Liver (tissue), 9 donors: ENCODE measurements around the gene PLCB3. TPM values are rescaled to one million over a fixed set of nuclear protein-coding genes. Genes with fewer than 3 reads are reported as not detected.

ENCODE experiments used
- DNase-seq: peaks from one replicate; pipeline ENCODE4 v3.0.0-alpha.2; 2017; ENCODE audit warnings: low spot score
- H3K27ac ChIP-seq, 2 donors: one replicate each; pipeline ENCODE4 v1.7.0; 2013; ENCODE audit warnings: inconsistent platforms in 2 of 2, low read length in 2 of 2, control low read depth in 1 of 2, low read depth in 1 of 2, mild to moderate bottlenecking in 1 of 2
- H3K27me3 ChIP-seq, 4 donors: one replicate each; pipeline versions ENCODE4 v1.6.1 to v1.7.0; 2013; ENCODE audit warnings: low read length in 3 of 4, inconsistent platforms in 1 of 4, mild to moderate bottlenecking in 1 of 4, moderate library complexity in 1 of 4; ENCODE audit not compliant: control insufficient read depth in 4 of 4, insufficient read depth in 4 of 4
- H3K36me3 ChIP-seq, 4 donors: one replicate each; pipeline versions ENCODE4 v1.6.1 to v1.7.0; 2013; ENCODE audit warnings: low read length in 3 of 4, mild to moderate bottlenecking in 3 of 4, low read depth in 1 of 4, moderate library complexity in 1 of 4; ENCODE audit not compliant: control insufficient read depth in 4 of 4, insufficient read depth in 3 of 4
- H3K4me1 ChIP-seq, 4 donors: one replicate each; pipeline versions ENCODE4 v1.6.1 to v1.7.0; 2013; ENCODE audit warnings: low read length in 3 of 4, mild to moderate bottlenecking in 3 of 4, moderate library complexity in 1 of 4; ENCODE audit not compliant: control insufficient read depth in 4 of 4, insufficient read depth in 4 of 4
- H3K4me3 ChIP-seq, 3 donors: one replicate each; pipeline versions ENCODE4 v1.6.1 to v1.7.0; 2013; ENCODE audit warnings: low read length in 3 of 3, control low read depth in 1 of 3, low read depth in 1 of 3, mild to moderate bottlenecking in 1 of 3
- H3K9ac ChIP-seq, 2 donors: one replicate each; pipeline ENCODE4 v1.7.0; 2013; ENCODE audit warnings: low read length in 2 of 2, mild to moderate bottlenecking in 2 of 2, moderate library complexity in 2 of 2, control low read depth in 1 of 2, low read depth in 1 of 2
- H3K9me3 ChIP-seq, 4 donors: one replicate each; pipeline versions ENCODE4 v1.6.1 to v1.7.0; 2013; ENCODE audit warnings: low read length in 3 of 4; ENCODE audit not compliant: control insufficient read depth in 4 of 4
- FOXA1 ChIP-seq: IDR thresholded peaks from 2 replicates; pipeline ENCODE4 v1.6.1; 2016; ENCODE audit warnings: antibody characterized with exemption
- FOXA2 ChIP-seq: IDR thresholded peaks from 2 replicates; pipeline ENCODE4 v1.6.1; 2016; ENCODE audit warnings: antibody characterized with exemption
- GABPA ChIP-seq, 2 donors: IDR thresholded peaks in 1 of 2; conservative IDR thresholded peaks in 1 of 2; 2 replicates each; pipeline ENCODE4 v1.6.1; 2016; ENCODE audit warnings: antibody characterized with exemption in 2 of 2, mild to moderate bottlenecking in 1 of 2, moderate library complexity in 1 of 2
- HNF4G ChIP-seq: IDR thresholded peaks from 2 replicates; pipeline ENCODE4 v1.6.1; 2016; ENCODE audit warnings: antibody characterized with exemption
- JUND ChIP-seq, 2 donors: IDR thresholded peaks; 2 replicates each; pipeline ENCODE4 v1.6.1; 2016; ENCODE audit warnings: antibody characterized with exemption in 2 of 2
- NR2F2 ChIP-seq: IDR thresholded peaks from 2 replicates; pipeline ENCODE4 v1.6.1; 2016; ENCODE audit warnings: antibody characterized with exemption
- RAD21 ChIP-seq, 2 donors: IDR thresholded peaks; 2 replicates each; pipeline ENCODE4 v1.6.1; 2016; ENCODE audit warnings: antibody characterized with exemption in 2 of 2, mild to moderate bottlenecking in 2 of 2
- REST ChIP-seq: IDR thresholded peaks from 2 replicates; pipeline ENCODE4 v1.6.1; 2016; ENCODE audit warnings: antibody characterized with exemption, mild to moderate bottlenecking
- RXRA ChIP-seq, 2 donors: IDR thresholded peaks; 2 replicates each; pipeline ENCODE4 v1.6.1; 2017 to 2018; ENCODE audit warnings: antibody characterized with exemption in 2 of 2, mild to moderate bottlenecking in 1 of 2
- SP1 ChIP-seq: IDR thresholded peaks from 2 replicates; pipeline ENCODE4 v1.6.1; 2018; ENCODE audit warnings: antibody characterized with exemption, mild to moderate bottlenecking
- TAF1 ChIP-seq: conservative IDR thresholded peaks from 2 replicates; pipeline ENCODE4 v1.6.1; 2016; ENCODE audit warnings: antibody characterized with exemption, mild to moderate bottlenecking
- WGBS: extraction: QIAGEN DNeasy Blood & Tissue Kit; methylation state at CpG from one replicate; pipeline ENCODE4 v1.1.7; 2013; 5-methylcytosine and 5-hydroxymethylcytosine counted together
- polyA plus RNA-seq, 2 donors: library from polyadenylated mRNA; stranded (reverse) in 1 of 2; unstranded in 1 of 2; fragments of 200-250 nt in 1 of 2; fragments of >200 nt in 1 of 2; fragmentation: Nextera tagmentation in 1 of 2; extraction: Ambion mirVana in 1 of 2; gene quantifications; one replicate each; pipeline versions ENCODE4 v1.2.1 to v1.2.3, GENCODE V29; 2013 to 2015
- total RNA-seq, 2 donors: library from RNA; depleted of rRNA; stranded (reverse); fragments of >200 nt; gene quantifications; one replicate each; pipeline ENCODE4 v1.2.3, GENCODE V29; 2014
- TF ChIP-seq, protein P1 (sequence below): IDR thresholded peaks from 2 replicates; pipeline ENCODE4 v1.6.1; 2016; ENCODE audit warnings: antibody characterized with exemption
- TF ChIP-seq, protein P2 (sequence below): fragments of 150-350 bp; IDR thresholded peaks from 2 replicates; pipeline ENCODE4 v1.5.1; 2017; ENCODE audit warnings: improper control_type of control experiment, low read depth, low read length; ENCODE audit not compliant: missing input control
- TF ChIP-seq, protein P3 (sequence below): IDR thresholded peaks from 2 replicates; pipeline ENCODE4 v1.6.1; 2016; ENCODE audit warnings: antibody characterized with exemption
- TF ChIP-seq, protein P4 (sequence below): IDR thresholded peaks from 2 replicates; pipeline ENCODE4 v1.6.1; 2016; ENCODE audit warnings: antibody characterized with exemption
- donor health status: healthy.
- donor health status: healthy.
- donor health status: healthy.
- donor health status: healthy.
- donor health status: healthy.

PLCB3 gene
- total and polyA plus RNA-seq, 4 donors: 0.79 to 8.5 (median 5.4) TPM

- Histone ChIP-seq H3K27me3 (peaks cover 4 to 27% (median 9%) of the 10 kb centered on the region in 4 donors), H3K4me3 (no peak overlapping the region), H3K4me1 (peaks cover 17 to 39% (median 19%) of the 10 kb centered on the region in 4 donors), H3K9me3 (no peaks in the 10 kb centered on the region), H3K27ac (no peak overlapping the region), H3K36me3 (no peaks in the 10 kb centered on the region), H3K9ac (no peak overlapping the region)
- DNase-seq: no peak
- WGBS: 89% methylated on average over 4 of the region's 4 CpGs
- TF ChIP-seq RXRA (IDR thresholded peaks at IDR 0.05): no peak
- TF ChIP-seq TAF1: no peak
- TF ChIP-seq FOXA2: no peak
- no peak for TF ChIP-seq JUND (IDR thresholded peaks at IDR 0.05)
- TF ChIP-seq, protein P1, sequence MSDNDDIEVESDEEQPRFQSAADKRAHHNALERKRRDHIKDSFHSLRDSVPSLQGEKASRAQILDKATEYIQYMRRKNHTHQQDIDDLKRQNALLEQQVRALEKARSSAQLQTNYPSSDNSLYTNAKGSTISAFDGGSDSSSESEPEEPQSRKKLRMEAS: no peak
- TF ChIP-seq RAD21 (IDR thresholded peaks at IDR 0.05): no peak
- no peak for TF ChIP-seq REST
- TF ChIP-seq, protein P2, sequence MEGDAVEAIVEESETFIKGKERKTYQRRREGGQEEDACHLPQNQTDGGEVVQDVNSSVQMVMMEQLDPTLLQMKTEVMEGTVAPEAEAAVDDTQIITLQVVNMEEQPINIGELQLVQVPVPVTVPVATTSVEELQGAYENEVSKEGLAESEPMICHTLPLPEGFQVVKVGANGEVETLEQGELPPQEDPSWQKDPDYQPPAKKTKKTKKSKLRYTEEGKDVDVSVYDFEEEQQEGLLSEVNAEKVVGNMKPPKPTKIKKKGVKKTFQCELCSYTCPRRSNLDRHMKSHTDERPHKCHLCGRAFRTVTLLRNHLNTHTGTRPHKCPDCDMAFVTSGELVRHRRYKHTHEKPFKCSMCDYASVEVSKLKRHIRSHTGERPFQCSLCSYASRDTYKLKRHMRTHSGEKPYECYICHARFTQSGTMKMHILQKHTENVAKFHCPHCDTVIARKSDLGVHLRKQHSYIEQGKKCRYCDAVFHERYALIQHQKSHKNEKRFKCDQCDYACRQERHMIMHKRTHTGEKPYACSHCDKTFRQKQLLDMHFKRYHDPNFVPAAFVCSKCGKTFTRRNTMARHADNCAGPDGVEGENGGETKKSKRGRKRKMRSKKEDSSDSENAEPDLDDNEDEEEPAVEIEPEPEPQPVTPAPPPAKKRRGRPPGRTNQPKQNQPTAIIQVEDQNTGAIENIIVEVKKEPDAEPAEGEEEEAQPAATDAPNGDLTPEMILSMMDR: no peak
- TF ChIP-seq, protein P3, sequence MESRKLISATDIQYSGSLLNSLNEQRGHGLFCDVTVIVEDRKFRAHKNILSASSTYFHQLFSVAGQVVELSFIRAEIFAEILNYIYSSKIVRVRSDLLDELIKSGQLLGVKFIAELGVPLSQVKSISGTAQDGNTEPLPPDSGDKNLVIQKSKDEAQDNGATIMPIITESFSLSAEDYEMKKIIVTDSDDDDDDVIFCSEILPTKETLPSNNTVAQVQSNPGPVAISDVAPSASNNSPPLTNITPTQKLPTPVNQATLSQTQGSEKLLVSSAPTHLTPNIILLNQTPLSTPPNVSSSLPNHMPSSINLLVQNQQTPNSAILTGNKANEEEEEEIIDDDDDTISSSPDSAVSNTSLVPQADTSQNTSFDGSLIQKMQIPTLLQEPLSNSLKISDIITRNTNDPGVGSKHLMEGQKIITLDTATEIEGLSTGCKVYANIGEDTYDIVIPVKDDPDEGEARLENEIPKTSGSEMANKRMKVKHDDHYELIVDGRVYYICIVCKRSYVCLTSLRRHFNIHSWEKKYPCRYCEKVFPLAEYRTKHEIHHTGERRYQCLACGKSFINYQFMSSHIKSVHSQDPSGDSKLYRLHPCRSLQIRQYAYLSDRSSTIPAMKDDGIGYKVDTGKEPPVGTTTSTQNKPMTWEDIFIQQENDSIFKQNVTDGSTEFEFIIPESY: no peak
- no peak for TF ChIP-seq GABPA (IDR thresholded peaks at IDR 0.05 in 1 of 2, conservative IDR thresholded peaks at IDR 0.05 in 1 of 2)
- TF ChIP-seq FOXA1: no peak
These were observed 44.4 kb downstream of the PLCB3 start for GRCh38 chr11:64295760-64296159.

DNA sequence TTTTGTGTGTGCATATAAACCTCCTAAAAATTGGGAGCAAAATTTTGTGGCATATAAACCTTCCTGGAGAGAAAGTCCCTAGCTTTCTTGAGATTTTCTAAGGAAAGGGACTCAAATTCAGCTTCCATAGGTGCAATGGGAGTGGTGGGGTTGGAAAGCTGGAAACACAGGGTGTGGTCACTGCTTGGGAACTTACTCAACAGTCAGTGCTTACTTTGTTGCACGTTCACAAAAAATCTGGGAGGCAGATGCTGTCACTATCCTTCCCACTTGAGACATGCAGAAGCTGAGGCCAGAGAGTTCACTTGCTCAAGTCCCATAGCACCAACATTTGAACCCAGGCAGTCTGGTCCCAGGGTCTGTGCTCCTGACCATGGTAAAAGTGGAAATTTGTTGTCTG, 44.9 kb downstream of the PLCB3 start:
- Histone ChIP-seq H3K36me3 (no peaks in the 10 kb centered on the region), H3K27ac (no peak overlapping the region), H3K4me3 (no peak overlapping the region), H3K4me1 (peaks cover 19 to 40% (median 19%) of the 10 kb centered on the region in 4 donors), H3K27me3 (peaks cover 4 to 24% (median 9%) of the 10 kb centered on the region in 4 donors), H3K9me3 (no peaks in the 10 kb centered on the region), H3K9ac (no peak overlapping the region)
- no peak for DNase-seq
- TF ChIP-seq RAD21 (IDR thresholded peaks at IDR 0.05): no peak
- TF ChIP-seq, protein P4, sequence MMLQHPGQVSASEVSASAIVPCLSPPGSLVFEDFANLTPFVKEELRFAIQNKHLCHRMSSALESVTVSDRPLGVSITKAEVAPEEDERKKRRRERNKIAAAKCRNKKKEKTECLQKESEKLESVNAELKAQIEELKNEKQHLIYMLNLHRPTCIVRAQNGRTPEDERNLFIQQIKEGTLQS: no peak
- TF ChIP-seq NR2F2: no peak
- no peak for TF ChIP-seq SP1
- TF ChIP-seq, protein P3: no peak
- TF ChIP-seq FOXA1: no peak
- TF ChIP-seq GABPA (IDR thresholded peaks at IDR 0.05 in 1 of 2, conservative IDR thresholded peaks at IDR 0.05 in 1 of 2): no peak
- TF ChIP-seq HNF4G: no peak
- 57% methylated on average over 1 of the region's 1 CpG for WGBS
